LNCAP (cell line): ENCODE results near the gene RASSF7.

Experiments used
- TF ChIP-seq, protein P1 (sequence below): fragments of 450-650 bp; IDR thresholded peaks from 2 replicates; pipeline ENCODE4 v1.5.1; 2017; ENCODE audit warnings: mild to moderate bottlenecking

Gene RASSF7

DNA sequence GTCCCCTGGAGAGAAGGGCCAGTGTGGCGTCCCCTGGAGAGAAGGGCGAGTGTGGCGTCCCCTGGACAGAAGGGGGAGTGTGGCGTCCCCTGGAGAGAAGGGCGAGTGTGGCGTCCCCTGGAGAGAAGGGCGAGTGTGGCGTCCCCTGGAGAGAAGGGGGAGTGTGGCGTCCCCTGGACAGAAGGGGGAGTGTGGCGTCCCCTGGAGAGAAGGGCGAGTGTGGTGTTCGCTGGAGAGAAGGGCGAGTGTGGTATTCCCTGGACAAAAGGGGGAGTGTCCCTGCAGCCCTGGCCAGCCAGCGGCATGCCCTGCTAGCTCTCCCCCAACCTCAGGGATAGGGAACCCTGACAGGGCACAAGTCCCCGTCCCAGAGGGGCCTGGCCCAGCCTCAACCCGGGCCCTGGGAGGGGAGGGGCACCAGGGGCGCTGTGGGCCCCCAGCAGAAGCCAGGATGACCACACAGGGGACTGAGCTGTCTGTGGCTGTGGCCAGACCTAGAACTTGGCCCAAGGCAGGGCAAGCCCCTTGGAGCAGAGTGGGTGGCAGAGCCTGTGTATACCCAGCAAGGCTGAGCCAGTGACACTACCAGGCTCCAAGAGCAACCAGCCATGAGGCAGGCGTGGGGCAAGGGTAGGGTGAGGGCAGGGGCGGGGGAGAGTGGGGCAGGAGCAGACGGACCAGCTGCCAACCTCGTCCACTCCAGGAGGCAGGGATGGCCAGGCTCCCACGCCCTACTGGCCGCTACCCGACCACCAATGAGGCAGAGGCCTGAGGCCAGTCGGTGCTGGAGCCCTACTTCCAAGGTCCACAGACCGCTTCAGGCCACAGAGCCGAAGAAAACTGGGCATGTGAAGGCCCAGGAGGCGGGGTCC lies 29.6 kb upstream of the RASSF7 start:
- TF ChIP-seq, protein P1, sequence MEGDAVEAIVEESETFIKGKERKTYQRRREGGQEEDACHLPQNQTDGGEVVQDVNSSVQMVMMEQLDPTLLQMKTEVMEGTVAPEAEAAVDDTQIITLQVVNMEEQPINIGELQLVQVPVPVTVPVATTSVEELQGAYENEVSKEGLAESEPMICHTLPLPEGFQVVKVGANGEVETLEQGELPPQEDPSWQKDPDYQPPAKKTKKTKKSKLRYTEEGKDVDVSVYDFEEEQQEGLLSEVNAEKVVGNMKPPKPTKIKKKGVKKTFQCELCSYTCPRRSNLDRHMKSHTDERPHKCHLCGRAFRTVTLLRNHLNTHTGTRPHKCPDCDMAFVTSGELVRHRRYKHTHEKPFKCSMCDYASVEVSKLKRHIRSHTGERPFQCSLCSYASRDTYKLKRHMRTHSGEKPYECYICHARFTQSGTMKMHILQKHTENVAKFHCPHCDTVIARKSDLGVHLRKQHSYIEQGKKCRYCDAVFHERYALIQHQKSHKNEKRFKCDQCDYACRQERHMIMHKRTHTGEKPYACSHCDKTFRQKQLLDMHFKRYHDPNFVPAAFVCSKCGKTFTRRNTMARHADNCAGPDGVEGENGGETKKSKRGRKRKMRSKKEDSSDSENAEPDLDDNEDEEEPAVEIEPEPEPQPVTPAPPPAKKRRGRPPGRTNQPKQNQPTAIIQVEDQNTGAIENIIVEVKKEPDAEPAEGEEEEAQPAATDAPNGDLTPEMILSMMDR, result no peak

DNA sequence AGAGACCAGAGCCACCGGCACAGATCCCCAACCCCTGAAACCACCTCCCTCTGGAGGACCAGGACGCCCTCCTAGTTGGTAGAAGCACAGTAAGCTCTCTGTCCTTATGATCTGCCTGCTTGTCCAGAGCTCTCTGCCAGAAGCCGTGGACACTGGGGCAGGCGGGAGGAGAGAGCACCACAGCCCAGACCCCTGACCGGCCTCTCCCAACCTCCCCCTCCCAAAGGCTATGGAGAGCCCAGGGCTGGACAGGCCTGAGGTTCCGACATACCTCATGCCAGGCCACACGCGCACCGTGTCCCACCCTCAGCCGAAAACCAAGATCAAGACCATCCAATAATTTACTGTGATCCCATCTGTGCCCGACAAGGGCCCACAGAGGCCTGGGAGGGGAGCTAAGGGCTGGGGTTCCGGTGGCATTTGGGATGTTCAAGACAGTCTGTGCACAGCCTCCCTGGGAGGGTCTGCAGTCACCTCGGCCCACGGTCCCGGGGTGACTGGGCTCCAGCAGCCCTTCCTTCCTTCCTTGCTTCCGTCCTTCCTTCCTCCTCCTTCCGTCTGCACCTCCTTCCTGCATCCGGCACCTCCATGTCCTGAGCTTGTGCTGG lies 28.7 kb upstream of the RASSF7 start:
- TF ChIP-seq, protein P1, result no peak

DNA sequence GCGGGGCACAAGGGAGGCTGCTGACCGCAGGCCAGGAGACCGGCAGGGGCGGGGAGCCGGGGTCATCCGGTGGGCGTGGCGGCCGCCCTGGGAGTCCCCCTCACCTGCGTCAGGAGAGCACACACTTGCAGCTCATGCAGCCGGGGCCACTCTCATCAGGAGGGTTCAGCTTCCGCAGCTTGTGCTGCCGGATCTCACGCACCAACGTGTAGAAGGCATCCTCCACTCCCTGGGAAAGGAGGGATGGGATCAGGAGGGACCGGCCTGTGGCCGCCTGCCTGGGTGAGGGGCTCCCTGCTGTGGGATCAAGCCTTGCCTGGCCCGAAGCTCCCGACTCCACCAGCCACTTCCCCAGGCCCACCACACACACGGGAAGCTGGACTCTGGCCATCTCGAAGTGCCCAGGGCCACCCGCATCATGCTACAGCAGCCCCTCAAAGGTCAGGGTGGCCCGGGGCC lies 28.2 kb upstream of the RASSF7 start:
- TF ChIP-seq, protein P1, result no peak

DNA sequence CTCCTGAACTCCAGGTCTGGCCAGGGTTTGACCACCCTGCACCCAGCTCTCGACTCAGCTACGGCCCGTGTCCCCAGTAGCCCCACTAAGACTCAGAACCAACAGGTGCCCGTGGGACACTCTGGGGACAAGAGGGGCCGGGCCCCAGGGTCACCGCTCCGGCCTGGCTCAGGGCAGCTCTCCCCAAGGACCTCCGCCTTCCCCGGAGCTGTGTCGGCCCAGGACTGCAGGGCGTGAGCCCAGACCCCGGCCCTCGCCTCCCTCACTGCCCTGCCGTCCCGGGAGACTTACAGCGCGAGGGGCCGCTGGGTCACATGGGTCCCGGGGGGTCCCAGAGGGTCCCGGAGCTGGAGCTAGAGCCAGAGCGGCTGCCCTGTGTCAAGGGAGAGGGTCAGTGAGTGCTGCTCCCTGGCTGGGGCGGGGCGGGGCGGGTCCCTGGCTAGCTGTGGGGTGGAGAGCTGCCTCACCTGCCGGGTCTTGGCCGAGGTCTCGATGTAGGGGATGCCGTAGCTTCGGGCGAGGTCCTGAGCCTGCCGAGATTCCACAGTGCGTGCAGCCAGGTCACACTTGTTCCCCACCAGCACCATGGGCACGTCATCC lies 27.7 kb upstream of the RASSF7 start:
- TF ChIP-seq, protein P1, result no peak

DNA sequence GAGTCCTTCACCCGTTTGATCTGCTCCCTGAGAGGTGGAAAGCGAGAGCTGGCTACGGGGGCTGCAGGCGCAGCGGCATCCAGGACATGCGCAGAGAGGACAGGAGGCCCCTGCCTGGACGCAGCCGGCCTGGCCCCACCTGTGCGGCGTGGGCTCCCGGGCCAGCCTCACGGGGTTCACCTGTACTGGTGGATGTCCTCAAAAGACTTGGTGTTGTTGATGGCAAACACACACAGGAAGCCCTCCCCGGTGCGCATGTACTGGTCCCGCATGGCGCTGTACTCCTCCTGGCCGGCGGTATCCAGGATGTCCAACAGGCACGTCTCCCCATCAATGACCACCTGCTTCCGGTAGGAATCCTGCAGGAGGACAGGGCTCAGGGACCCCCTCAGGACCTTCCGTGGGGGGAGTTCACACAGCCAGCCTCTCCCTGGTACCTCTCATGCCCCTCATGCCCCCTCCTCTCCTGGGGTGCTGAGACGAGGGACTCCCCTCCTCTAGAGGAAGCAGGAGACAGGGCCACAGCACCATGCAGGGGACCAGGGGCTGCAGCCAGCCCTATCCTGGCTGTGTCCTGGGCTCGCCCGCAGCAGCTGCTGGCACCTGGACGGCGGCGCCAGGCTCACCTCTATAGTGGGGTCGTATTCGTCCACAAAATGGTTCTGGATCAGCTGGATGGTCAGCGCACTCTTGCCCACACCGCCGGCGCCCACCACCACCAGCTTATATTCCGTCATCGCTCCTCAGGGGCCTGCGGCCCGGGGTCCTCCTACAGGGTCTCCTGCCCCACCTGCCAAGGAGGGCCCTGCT lies 27.0 kb upstream of the RASSF7 start:
- TF ChIP-seq, protein P1, result no peak

DNA sequence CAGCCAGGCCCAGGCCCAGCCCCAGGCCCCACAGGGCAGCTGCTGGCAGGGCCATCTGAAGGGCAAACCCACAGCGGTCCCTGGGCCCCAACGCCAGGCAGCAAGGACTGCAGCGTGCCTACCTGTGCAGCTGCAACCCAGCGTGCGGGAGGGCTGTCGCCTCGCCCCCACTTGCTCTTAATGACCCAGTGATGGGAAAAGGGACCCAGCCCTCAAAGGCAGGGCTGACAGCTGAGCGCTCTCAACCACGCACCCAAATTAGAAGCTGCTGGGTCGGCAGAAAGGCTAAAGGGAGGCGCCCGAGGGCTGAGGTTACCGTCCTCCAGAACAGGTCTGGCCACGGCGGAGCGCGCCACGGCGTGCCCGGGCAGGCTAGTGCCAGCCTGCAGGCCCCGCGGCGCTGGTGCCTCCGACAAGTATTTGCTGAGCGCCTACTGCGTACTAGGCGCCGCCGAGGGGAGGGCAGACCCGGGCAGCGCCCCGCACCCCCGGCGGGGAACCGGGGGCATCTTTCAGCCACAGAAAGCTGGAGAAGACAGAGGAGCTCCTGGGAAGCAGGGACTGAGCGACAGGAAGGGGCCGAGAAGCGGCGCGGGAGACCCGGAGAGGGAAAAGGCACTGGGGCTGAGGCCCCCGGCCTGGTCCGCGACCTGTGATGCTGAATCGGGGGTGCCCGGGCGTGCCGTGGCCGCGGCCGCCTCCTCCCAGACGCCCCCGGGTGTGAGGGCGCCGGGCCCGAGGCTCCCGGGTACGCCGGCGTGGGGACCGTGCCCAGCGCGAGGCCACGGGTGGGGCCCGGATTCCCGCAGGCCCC lies 26.2 kb upstream of the RASSF7 start:
- TF ChIP-seq, protein P1, result no peak; the same call in 1 of the 2 replicates
